ENCODE results near the gene CST5.

DNA sequence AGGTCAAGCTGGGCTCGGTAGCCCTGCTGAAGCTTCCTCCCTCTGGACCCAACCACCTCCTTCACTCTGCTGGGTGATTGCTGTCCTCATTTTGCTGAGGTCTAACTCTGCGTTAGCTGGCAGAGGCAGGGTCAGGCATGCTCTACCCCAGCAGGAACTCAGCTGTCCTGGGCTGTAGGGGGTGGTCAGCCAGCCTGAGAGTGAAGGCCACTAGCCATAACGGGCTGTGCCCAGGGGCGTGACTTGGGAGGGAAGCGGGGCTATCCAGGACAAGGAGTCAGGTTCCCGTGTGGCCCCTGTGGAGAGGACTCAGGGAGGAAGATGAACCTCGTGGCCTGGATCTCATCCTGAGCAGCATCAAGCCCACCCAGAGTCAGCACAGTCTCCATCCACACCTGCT is 761 bp downstream of the CST5 start:
- TF ChIP-seq TAF1 (IDR thresholded peaks at IDR 0.05; ENCODE audit: low read depth, low read length) (no peak), POLR2AphosphoS5 (IDR thresholded peaks at IDR 0.05; ENCODE audit: low read depth, low read length) (no peak), POLR2A (IDR thresholded peaks at IDR 0.05; ENCODE audit: low read depth, low read length) (no peak)

Data from GM12891 (cell line).